Activated T-helper 9 cell treated with anti-CD3 and anti-CD28 coated beads, Interleukin-2, amount 50 U/mL, for 16 hours (primary cell): ENCODE data around the gene KIF17.

ENCODE experiments used
- DNase-seq: peaks from one replicate; pipeline ENCODE4 v3.0.0-alpha.2; 2020; ENCODE audit warnings: low read depth

Gene KIF17

DNA sequence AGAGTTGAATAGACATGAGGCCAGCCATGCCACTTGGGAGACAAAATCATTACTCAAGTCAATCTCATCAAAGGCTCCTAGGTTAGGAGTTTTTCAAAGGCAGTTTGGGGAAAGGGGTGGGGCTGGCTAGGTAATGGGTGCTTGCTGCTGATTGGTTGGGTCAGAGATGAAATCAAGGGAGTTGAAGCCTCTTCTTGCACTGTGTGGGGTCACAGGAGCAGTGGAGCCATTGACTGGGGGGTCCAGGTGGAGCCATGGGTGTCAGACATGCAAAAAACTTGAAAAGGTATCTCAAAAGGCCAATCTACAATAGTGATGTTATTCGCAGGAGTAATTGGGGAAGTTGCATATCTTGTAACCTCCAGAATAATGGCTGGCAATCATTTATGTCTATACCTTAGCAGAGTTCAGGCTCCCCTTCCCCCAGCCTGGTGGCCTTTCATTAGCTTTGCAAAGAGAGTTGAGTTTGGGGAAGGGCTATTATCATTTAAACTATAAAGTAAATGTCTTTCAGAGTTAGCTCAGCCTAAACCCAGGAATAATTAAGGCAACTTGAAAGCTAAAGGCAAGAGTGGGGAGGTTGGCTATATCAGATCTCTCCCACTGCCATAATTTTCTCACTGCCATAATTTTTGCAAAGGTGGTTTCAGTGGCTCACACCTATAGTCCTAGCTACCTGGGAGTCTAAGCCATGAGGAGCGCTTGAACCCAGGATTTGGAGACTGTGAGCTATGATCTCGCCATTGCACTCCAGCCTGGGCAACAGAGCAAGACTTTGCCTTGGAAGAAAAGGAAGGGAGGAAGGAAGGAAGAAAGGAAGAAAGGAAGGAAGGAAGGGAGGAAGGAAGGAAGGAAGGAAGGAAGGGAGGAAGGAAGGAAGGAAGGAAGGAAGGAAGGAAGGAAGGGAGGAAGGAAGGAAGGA, 92.4 kb downstream of the KIF17 start:
- DNase-seq: no peak

DNA sequence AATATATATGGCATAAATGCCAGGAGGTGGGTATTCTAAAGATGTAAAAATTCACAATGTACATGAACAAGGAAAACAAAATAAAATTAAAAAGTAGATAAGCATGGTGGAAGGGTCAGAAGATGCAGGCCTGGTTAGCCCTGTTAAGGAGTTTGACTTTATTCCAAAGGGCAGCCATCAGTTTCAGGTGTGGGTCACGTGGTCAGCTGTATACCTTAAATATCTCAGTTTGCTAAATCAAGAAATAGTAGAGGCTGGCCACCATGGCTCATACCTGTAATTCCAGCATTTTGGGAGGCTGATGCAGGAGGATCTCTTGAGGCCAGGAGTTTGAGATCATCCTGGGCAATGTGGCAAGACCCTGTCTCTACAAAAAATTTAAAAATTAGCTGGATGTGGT, 93.1 kb downstream of the KIF17 start:
- DNase-seq: no peak

DNA sequence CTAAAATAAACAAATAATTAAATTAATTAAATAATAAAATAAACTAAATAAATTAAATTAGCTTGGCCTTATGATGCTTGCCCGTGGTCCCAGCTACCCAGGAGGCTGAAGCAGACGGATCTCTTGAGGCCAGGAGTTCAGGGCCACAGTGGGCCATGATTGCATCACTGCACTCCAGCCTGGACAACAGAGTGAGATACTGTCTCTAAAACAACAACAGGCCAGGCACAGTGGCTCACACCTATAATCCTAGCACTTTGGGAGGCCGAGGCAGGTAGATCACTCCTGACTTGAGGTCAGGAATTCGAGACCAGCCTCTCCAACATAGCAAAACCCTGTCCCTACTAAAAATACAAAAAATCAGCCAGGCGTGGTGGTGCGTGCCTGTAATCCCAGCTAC, 96.8 kb downstream of the KIF17 start:
- no peak for DNase-seq

DNA sequence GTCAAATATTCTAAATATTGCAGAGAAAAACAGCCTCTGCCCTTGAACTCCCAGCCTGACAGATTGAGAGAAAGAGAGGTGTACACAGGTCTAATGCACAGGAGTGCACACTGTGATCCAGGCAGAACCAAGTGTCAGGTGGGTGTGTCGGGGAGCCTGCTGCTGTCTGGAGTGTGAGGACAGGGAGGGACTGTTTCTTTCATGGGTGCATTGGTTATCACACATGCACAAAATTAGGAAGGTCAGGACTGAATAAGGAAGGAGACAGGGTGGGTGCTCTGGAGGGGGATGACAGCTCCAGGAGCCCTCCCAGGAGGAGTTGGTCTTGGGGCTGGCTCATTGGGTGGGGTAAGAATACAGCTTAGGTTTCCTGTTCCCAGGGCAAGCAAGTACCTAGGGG, 97.8 kb downstream of the KIF17 start:
- DNase-seq: no peak

DNA sequence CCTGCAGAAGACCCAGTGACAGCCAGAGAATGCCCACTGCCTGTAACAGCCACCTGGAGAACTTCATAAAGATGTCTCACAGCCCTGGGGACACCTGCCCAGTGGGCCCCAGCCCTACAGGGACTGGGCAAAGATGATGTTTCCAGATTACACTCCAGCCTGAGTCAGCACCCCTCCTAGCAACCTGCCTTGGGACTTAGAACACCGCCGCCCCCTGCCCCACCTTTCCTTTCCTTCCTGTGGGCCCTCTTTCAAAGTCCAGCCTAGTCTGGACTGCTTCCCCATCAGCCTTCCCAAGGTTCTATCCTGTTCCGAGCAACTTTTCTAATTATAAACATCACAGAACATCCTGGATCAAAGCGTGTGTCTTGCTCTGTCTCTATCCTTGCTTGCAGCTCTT, 99.3 kb downstream of the KIF17 start:
- no peak for DNase-seq

DNA sequence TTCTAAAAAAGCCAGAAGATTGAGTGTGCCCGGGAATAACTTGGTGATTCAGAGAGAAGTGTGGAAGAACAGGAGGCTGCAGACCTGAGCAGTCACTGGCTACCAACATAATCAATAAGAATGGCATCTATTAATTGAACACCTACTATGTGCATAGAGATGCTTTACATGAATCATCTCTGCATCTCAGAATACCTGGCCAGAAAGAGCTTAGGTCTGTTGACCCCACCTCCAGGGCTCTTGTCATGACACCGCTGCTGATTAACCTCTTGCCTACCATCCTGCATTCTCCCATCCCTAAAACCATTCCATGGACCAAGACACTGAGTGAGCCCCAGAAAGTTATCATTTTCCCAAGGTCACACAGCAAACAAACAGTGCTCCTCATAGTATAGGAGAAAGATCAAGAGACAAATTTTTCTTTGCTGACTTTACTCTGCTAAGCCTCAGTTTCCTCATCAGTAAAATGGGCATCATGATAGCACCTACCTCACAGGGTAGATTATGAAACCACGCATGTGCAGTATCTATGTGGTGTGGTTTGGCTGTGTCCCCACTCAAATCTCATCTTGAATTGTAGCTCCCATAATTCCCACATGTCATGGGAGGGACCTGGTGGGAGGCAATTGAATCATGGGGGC, 100.8 kb downstream of the KIF17 start:
- DNase-seq: no peak

DNA sequence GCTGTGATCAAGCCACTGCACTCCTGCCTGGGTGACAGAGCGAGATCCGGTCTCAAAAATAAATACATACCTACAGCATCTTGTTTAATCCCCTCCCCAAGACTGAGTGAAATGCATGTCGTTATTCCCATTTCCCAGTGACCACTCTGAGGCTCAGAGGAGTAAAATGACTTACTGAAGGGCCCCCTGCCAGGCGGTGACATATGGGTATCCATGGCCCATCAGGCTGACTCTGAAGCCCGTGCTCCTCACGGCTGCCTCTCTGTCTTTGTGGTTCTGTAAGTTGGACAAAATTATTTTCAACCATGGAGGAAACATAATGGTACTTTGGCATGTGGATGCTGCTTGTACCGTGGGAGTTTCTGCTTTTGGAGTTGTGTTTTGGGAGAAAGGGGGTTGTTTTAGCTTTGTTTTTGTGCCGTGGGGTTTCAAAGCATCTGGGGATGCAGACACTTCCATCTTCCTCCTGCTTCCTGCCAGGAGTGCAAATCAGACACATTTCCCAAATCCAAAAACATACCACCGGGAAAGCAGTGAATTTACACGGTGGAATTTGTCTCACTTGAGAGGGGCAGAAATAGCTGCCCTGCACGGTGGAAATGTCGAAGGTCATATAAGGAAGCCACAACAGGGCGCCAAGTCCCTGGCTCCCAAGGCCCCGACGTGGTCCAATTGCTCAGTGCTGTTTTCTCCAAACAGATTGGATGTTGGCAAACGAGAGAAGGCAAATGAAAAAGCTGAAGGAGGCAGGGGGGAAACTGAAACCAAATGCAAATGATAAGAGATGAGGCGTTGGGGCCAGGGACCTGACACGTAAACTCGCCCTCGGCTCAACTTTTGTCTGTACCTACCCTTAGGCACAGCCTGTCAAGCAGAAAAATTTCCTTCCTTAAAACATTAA, 101.6 kb downstream of the KIF17 start:
- no peak for DNase-seq

DNA sequence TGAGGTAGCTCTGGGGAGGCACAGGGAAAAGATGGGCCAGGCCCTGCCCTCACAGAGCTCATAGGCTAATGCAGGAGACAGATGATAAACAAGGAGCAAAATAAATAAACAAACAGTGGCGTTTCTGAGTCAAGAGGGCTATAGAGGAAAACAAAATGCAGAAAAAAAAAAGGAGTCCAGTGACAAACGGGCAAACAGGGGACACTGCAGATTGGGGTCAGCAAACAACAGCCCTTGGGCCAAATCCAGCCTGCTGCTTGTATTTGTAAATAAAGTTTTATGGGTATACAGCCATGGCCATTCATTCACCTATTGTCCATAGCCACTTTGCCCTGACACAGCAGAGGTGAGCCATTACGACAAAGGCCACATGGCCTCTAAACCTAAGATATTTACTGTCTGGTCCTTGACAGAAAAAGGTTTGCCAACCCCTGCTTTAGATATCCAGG, 103.7 kb downstream of the KIF17 start:
- no peak for DNase-seq
